Stimulated activated CD4-positive, alpha-beta T cell treated with anti-CD3 and anti-CD28 coated beads, Interleukin-12 subunit alpha, Interleukin-12 subunit beta, amount 100 ng/mL, for 48 hours (primary cell): Measurements from ENCODE around the gene GRK5.
A peak's percentile ranks its signal among the peaks of the same experiment; 100 is the strongest.
"Not testable (repeated sequence)": the region's sequence is repeated elsewhere in the genome, so short reads cannot be mapped to it uniquely, and the experiment has no call there.

Experiments
- DNase-seq, 3 donors: peaks; one replicate each; pipeline ENCODE4 v3.0.0-alpha.2; 2020; ENCODE audit warnings: low read depth in 2 of 3, low spot score in 1 of 3

Gene GRK5

DNA sequence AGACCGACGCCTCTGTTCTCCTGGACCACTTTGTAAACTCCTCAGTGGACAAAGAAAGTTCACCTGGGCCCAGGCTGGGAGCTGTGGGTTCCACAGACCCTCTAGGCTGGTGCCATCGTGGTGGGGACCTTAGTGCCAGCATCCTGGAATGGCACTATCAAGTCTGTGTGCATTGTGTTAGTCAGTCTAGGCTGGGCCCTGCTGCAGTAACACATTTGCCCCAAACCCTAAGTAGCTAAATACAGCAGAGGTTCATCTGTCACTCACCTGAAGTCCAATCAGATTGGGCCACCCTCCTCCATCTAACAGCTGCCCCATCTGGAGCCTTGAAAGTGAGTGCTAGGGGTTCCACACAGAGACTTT lies 224.4 kb downstream of the GRK5 start:
- no peak for DNase-seq

DNA sequence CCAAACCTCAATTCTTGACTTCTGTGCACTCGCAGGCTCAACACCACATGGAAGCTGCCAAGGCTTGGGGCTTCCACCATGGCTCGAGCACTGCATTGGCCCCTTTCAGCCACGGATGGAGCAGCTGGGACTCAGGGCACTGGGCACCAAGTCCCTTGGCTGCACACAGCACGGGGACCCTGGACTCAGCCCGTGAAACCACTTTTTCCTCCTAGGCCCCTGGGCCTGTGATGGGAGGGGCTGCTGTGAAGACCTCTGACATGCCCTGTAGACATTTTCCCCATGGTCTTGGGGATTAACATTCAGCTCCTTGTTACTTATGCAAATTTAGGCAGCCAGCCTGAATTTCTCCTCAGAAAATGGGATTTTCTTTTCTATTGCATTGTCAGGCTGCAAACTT lies 227.6 kb downstream of the GRK5 start:
- DNase-seq = not testable (repeated sequence)

DNA sequence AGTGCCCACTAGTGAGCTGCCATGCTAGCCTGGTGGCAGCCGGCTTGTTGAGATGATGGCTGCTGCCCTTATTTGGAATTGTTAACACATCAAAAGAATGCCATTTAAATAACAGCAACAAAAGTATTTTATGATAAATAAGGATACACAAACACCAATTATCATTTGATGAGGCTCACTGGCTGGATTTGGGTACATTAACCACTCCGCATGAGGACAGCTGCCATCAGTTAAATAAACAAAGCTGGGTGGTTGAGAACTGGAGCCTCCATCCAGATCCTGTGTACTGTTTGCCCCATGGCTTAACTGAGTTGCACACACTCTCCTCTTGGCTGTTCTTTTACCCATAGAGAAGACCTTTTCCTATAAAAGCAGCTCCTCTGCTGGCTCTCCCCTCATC lies 231.3 kb downstream of the GRK5 start:
- DNase-seq = no peak

DNA sequence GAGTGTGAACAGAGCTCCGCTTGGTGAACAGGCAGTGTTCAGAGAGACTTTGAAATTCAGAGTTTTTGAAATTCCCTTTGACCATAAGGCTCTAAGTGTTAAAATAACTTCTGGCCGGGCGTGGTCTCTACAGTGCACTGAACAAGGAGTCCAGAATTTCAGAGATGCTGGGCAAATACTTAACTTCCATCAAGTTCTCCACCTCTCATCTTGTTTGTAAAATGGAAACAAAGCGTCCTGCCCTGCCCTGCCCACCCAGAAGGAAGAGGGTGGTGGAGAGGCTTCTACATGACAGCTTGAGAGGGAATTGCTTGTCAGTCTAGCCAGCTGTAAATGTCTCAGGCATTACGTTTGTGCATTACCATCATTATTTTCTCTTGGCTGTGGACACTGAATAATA lies 232.6 kb downstream of the GRK5 start:
- DNase-seq = no peak

DNA sequence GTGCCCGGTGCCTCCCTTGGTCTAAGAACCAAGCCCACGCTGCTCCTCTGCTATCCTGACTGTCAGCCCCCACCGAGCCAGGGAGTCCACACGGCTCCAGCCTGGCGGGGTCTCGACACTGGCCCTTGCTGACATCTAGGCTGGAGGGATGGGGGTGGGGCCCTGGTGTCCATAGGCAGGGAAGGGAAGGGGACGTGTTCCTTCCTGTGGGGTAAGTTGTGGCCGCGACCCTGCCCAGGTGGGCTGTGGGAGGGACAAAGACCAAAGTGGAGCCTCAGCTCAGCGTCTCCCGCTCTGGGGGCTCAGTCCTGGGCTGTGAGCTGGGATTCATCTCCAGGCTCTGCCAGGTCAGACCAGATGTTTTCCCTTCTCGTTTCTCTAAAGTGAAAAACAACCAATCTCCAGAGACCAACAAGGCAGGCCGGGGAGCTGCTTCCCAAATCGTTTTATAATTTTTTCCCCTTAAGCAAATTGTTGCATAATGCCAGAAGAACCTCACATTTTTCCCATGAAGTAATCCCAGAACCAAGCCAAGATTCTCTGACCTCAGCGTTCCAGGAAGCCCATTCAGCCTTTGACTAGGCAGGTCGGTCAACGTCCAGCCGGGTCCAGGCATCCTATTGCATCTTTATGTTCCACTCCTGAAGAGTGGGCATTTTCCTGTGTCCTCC lies 233.9 kb downstream of the GRK5 start:
- no peak for DNase-seq

DNA sequence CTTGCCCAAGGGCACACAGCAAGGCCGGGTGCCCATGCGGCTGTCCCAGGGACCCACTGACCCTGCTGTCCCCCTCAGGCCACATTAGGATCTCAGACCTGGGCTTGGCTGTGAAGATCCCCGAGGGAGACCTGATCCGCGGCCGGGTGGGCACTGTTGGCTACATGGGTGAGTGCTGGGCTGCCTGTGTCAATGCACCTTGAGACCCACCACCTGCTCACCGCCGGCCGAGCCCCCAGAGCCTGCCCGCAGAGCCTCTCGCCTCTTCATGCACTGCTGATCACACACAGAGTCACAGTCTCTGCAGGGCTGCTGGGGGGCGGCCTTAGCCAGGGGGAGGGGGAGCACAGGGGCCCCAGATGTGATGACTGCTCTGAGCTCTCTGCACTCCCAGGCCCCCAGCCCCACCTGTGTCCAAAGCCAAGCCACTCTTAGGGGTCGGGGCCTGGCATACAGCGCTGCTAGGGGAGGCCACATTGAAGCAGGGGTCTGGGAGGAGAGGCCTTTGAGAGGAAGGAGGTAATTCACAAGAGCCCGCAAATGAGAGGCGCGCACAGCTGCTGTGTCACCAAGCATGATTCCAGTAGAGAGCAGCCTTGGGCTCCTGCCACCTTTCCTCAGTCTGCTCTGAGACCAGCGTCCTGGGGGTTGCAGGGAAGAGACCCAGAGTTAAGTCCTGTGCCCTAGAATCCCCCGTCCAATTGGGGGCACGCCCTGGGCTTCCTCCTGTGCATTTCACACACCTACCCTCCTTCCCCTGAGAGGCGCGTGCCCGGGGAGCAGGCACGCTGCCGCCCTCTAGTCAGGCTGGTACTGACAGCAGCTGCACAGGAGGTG lies 234.8 kb downstream of the GRK5 start:
- no peak for DNase-seq

DNA sequence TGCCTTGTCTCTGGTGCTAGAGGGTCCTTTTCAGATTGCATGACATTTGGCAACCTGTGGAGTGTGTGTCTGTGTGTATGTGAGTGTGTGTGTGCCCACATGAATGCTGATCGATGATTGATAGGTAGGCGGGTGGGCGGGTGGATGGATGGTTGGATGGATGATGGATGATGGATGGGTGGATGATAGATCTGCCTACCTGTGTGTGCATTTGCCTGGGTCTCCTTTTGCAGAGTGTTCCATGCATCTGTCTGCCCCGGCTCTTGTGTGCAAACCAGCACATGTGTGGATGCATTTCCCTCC lies 235.3 kb downstream of the GRK5 start:
- DNase-seq = no peak

DNA sequence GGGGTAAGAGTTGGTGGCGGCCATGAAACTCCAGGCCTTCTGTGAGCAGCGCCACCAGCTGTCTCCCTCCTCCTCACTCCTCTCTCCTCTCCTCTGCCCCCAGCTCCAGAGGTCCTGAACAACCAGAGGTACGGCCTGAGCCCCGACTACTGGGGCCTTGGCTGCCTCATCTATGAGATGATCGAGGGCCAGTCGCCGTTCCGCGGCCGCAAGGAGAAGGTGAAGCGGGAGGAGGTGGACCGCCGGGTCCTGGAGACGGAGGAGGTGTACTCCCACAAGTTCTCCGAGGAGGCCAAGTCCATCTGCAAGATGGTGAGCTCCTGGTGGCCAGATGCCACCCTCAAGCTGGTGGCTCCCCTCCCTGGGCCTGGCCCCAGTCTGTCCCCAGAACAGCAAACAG lies 236.1 kb downstream of the GRK5 start:
- DNase-seq = no peak

DNA sequence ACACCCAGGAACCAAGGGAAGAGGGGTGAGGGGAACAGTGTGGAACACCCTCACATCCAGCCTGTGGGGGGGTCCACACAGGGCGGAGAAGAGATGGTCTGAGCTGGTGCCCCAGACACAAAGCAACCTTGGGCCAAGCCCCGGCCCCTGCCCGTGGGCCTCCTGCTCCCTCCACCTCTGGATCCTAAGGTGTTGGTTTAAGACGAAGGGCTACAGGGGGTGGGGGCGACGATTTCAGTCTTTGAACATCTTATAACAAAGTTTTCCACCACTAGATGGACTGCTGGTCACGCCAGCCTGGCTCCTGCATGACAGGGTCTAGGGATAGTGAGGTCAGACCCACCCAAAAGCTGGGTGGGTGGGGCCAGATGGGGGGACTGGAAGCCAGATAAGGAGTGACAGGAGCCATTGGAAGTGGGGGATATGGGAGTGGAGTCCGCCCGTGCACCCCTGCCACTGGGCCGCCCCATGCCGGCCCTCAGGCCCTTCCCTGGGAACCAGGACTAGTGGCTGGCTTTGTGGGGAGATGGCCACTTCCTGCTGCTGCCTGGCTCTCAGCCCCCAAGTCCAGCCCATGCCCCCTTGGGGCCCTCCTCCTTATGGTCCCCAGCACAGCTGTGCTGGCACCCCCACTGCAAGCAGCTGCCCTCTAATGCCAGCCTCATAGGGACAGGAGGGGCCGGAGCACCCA lies 236.7 kb downstream of the GRK5 start:
- DNase-seq = no peak

DNA sequence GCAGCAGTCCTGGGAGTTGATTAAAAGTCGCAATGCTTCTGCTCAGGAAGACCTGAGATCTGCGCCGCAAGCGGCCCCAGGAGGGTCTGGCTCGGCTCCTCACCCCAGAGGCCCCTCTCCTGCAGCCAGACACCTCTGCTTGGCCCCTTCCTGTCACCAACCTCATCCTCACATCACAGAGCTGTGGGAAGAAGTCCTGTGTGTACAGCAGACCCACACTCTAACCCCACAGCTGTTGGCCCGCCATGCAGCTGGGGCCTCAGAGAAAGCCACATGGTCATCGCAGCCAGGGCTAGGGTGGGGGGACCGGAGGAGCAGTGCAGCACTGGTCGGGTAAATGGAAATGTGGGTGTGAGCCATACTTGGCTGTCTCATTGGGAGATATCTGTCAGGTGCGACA lies 237.5 kb downstream of the GRK5 start:
- DNase-seq = no peak

DNA sequence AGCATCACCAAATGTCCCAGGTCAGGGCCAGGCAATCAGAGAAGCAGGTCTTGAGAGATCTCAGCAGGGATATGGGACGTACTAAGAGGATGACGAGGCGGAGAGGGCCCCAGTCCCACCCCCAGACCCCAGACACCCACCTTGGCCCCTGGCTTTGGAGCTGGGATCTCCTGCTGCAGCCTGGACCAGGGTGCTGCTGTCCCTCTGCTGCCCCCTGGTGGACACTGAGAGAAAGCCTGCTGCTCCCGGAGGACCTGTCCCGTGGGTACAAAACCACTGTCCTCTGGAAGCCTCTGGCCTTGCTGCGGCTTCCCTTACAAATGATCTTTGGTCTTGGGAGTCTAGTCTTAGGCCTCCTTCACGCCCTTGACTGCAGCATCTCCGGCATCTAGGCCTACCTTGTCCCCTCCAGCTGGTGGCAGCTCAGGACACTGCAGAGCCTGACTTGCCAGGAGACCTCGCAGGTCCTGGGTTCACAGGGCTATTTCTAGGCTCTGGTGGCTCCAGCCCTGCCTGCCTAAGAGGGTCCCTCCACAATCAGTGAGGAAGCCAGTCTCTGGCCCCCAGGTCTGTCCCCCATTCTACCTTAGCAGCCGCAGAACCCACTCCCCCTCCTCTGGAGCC lies 238.1 kb downstream of the GRK5 start:
- peak; percentile 69 to 85 (median 77) for DNase-seq

DNA sequence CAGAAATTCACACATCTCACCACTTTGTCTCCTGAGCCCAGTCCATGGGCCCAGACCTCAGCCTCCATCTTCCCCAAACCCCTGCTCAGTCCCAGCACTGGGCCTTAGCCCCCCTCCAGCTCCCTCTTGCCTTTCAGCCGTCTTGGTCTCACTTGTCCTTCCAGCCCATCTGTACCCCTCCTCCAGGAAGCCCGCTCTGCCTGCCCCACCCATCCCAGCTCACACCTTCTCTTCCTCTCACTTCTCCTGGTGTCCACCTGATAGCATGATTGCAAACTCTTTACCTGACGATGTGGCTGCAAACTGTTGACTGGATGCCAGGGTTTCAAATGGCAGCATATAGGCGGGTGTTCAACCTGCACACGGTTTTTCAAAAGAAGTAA lies 238.6 kb downstream of the GRK5 start:
- no peak for DNase-seq

DNA sequence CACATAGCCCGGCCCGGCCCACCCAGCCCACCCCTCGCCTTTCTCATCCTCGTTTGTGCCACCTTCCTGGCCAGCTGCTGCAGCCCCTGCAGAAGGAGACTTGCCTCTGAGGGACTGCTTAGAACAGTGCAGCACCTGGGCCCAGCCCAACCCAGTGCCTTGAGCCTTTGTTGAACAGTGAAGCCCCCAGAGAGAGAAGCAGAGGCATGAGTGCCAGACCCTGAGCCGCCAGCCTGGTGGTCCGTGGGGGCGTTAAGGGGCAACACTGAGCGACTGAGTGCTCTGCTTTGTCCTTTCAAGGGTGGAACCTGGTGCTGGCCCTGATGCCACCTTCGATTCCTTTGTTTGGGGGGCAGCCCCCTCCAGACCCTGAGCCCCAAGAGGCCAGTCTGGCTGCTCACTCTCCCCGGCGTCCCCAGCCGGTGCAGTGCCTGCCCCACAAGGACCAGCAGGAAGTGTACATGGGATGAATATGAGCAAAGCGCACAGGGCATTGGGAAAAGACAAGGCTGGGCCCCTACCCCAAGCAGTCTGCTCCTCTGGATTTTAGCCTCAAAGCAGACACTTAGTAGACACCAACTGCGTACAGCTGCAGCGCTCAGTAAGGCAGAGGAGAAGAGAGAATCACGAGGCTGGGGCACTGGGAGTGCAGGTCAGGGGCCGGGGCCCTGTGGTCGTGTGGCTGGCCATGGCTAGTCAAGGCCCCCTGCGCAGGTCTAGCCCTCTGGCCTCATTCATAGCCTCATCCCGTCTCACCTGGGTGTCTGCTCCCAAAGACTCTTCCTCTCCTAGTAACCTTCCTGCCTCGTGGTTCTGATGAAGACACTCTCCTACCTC lies 239.3 kb downstream of the GRK5 start:
- no peak for DNase-seq

DNA sequence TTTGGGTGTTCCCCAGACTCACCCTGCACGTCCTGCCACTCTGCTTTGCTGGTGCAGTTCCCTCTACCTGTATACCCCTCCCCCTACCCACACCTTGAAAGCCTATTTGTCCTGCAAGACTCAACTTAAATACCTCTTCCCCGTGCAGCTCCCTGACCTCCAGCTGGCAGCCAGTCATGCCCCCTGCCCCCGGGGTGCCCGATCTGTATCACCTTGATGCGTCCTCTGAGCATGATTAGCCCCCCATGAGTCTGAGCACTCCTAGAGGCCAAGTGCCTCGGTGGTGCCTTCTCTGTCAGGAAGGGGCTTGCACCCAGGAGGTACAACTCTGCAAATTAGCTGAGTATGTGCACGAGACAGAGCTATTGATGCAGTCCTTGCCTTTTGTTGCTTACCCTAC lies 240.1 kb downstream of the GRK5 start:
- DNase-seq = no peak

DNA sequence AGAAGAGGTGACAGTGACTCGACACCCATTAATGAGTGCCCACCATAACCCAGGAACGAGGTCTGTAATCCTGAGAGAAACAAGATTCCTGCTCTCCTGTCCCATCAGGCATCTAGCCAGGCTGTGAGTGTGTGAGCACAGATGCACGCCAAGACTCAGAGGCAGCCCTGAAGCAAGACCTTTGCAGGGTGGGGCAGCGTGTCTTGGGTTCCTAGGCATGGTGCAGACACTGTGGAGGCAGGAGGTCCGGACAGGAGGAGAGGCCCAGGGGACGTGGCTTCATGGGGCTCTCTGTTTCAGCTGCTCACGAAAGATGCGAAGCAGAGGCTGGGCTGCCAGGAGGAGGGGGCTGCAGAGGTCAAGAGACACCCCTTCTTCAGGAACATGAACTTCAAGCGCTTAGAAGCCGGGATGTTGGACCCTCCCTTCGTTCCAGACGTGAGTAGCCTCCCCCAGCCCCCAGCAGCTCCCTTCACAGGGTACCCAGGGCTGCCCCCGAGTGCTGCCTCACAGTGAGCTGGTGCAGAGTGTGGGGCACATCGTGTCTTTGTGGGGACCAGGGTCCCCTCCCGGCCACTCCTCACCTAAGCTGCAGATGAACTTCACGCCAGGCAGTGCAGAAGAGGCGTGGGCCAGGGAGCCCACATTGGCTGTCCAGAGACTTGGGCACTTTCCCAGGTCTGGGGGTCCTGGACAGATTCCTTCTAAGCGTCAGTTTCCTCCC lies 240.6 kb downstream of the GRK5 start:
- DNase-seq = no peak

DNA sequence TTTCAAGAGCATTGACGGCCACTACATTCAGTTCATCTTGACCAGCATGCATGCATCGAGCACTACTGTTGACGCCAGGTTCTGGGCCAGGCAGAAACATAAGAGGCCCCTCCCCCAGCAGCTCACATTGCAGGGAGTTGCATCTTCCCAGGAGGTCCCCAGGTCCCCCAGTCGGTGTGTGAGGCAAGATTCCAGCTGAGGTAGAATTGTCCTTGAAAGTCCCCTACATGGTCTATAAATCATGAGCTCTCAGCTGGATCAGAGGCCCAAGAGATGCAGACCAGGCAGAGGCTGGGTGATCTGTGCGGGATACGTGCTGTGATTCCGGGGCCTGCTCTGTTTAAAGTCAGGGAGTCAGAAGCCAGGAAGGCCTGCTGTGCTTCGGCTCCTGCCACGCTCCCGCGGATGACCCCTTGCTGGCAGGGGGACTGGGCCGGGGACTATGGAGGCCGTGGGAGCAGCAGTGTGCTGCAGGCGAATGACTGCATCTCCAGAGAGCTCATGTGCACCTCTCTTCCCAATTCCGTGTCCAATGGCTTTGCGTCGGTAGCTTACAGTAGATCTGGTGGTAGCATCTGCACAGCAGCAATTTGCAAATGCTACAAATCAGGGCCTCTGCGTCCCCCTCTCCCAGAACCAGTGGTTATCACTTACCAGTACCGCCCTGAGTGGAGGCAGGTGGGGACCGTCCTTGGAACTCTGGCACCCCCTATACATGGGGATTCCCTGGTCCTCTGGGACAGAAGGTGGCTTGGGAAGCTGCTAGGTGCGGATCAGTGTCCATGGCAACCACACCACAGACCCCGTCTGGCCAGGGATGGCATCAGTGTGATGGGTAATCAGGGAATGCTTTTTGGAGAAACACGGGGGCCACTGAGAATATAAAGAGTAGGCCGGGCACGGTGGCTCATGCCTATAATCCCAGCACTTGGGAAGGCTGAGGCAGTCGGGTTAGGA lies 241.5 kb downstream of the GRK5 start:
- DNase-seq = no peak

DNA sequence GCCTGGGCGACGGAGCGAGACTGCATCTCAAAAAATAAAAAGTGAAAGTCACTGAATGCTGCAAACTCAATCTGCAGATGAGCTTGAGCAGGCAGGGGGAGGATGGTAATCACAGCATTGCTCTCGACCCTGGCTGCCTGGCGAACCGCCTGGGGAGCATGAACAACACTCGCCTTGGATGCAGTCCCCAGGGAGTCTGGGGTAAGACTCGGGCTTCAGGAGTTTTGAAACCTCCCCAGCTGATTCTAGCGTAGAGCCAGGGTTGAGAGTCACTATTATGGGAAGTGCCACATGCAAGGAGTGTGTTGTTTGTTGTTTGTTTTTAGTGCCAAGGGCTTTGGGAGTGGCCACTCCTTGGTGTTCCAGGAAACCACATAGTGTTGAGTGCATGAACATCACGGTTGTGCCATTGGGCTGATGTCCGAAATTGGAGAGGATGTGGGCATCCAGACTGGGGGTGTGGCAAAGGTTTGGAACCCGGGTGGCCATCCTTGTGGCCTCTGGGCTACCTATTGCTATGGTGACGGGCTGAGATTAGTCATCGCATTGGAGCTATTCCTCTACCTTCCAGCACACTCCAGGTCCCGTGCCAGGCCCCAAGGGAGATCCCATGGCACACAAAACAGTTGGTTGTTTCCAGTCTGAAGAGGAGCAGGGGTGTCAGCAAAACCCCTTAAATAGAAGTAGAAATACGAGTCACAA lies 242.5 kb downstream of the GRK5 start:
- no peak for DNase-seq

DNA sequence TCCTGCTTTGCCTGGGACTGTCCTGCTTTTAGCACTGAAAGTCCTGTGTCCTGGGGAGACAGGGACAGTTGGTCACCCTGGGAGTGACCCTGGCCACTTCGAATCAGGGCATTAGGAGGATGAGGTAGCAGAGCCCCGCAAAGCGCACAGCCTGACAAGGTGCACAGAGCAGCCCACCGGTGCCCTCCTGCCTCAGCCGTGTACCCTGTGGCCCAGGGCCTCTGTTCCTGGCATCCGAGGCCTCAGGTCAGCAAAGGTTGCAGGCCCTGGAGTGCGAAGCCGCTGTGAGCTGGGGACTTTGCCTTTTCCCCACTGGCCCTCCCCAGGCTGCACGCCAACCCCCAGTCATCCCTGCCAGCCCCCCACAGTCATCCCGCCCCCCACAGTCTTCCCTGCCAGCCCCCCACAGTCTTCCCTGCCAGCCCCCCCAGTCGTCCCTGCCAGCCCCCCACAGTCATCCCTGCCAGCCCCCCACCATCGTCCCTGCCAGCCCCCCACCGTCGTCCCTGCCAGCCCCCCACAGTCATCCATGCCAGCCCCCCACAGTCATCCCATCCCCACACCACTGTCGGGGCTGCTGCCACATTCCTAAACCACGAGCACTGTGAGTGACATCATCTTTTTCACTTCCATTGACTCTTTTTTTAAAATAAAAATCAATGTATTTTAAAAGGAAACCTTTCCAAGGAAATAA lies 243.4 kb downstream of the GRK5 start:
- no peak for DNase-seq
